K562 (cell line): Measurements from ENCODE around the gene CARF. TPM values are rescaled to one million over a fixed set of nuclear protein-coding genes. Genes with fewer than 3 reads are reported as not detected.

Source experiments
- ATAC-seq: fragments of 200-7000 bp; cut with Tn5 transposase; 3 replicates; pipeline ENCODE4 v1.9.1; 2020; ENCODE audit warnings: moderate library complexity
- BruUV-seq: library from RNA; stranded (reverse); fragments of 400-500 nt; replicated peaks from 2 replicates; lab custom pipeline; 2021; lab: Mats Ljungman, UMichigan
- CTCF ChIA-PET: fragments of 300-600 bp; formaldehyde crosslinking; extraction: SDS; loops from one replicate; lab custom pipeline; 2021; ENCODE audit warnings: low intra/inter-chr PET ratio; lab: Yijun Ruan, JAX
- POLR2A ChIA-PET: fragments of 300-600, 350-650 bp; sonication (Branson Sonifier 250); formaldehyde crosslinking; extraction: SDS; loops from one replicate; lab custom pipeline; 2021; ENCODE audit warnings: antibody characterized with exemption, inconsistent platforms; lab: Yijun Ruan, JAX
- DNase-seq, 4 experiments: peaks; one replicate each; pipeline versions ENCODE4 v3.0.0 to v3.0.0-alpha.2; 2011 to 2018; ENCODE audit warnings: low spot score in 3 of 4, mixed read lengths in 3 of 4; ENCODE audit errors: extremely low read depth in 1 of 4
- FAIRE-seq: peaks from 2 replicates; lab custom pipeline; 2011; peaks lifted over from hg19 to GRCh38; lab: Jason Lieb, UNC
- H2AFZ ChIP-seq: 2 replicates; pipeline ENCODE4 v1.6.0; 2011; ENCODE audit warnings: low read depth, low read length, control low read depth, inconsistent platforms
- H3K27ac ChIP-seq: fragments of 200-600 bp; 3 replicates; pipeline ENCODE4 v1.8.0; 2011; ENCODE audit warnings: low read depth, mild to moderate bottlenecking, control low read depth, inconsistent platforms, low read length, moderate library complexity, mixed read lengths; ENCODE audit errors: extremely low read depth
- H3K27me3 ChIP-seq, 2 experiments: fragments of 300-600 bp in 1 of 2; 2 replicates in 1 of 2; 3 replicates in 1 of 2; pipeline versions ENCODE4 v1.6.0 to v1.8.0; 2011; ENCODE audit warnings: inconsistent platforms in 2 of 2, low read length in 2 of 2, mild to moderate bottlenecking in 1 of 2, mixed read lengths in 1 of 2, moderate library complexity in 1 of 2; ENCODE audit not compliant: control insufficient read depth in 2 of 2, insufficient read depth in 2 of 2
- H3K36me3 ChIP-seq: fragments of 300-600 bp; 3 replicates; pipeline ENCODE4 v1.8.0; 2011; ENCODE audit warnings: mild to moderate bottlenecking, low read length, inconsistent platforms; ENCODE audit not compliant: control insufficient read depth, insufficient read depth
- H3K4me1 ChIP-seq, 2 experiments: fragments of 200-600 bp in 1 of 2; replicated peaks in 1 of 2; 2 replicates in 1 of 2; 3 replicates in 1 of 2; pipeline versions ENCODE4 v1.5.1 to v1.8.0; 2011; ENCODE audit warnings: inconsistent platforms in 2 of 2, low read length in 2 of 2, mild to moderate bottlenecking in 1 of 2, mixed read lengths in 1 of 2, moderate library complexity in 1 of 2; ENCODE audit not compliant: control insufficient read depth in 2 of 2, insufficient read depth in 2 of 2
- H3K4me2 ChIP-seq: 2 replicates; pipeline ENCODE4 v1.6.1; 2011; ENCODE audit warnings: low read length, control low read depth, inconsistent platforms, mixed read lengths; ENCODE audit not compliant: insufficient read depth
- H3K4me3 ChIP-seq: fragments of 200-600 bp; sonication (generic), shearing (Covaris generic); 2 replicates; pipeline ENCODE4 v1.5.1; 2016; ENCODE audit warnings: control low read depth, inconsistent platforms
- H3K79me2 ChIP-seq: fragments of 200-600 bp; 3 replicates; pipeline ENCODE4 v1.8.0; 2011; ENCODE audit warnings: low read length, inconsistent platforms; ENCODE audit not compliant: control insufficient read depth, insufficient read depth
- H3K9ac ChIP-seq, 2 experiments: 2 replicates each; pipeline versions ENCODE4 v1.6.0 to v1.6.1; 2011; ENCODE audit warnings: low read depth in 2 of 2, low read length in 2 of 2, control low read depth in 1 of 2, inconsistent platforms in 1 of 2, mild to moderate bottlenecking in 1 of 2, mixed read lengths in 1 of 2; ENCODE audit not compliant: insufficient read depth in 1 of 2
- H3K9me1 ChIP-seq: one replicate; pipeline ENCODE4 v1.6.0; 2011; ENCODE audit warnings: inconsistent platforms, mild to moderate bottlenecking, low read length, moderate library complexity; ENCODE audit not compliant: control insufficient read depth, insufficient read depth
- H3K9me3 ChIP-seq: replicated peaks from 2 replicates; pipeline ENCODE4 v1.5.1; 2011; ENCODE audit warnings: low read depth, low read length, inconsistent platforms; ENCODE audit not compliant: control insufficient read depth, insufficient read depth
- H4K20me1 ChIP-seq: replicated peaks from 2 replicates; pipeline ENCODE4 v1.6.1; 2011; ENCODE audit warnings: low read length, inconsistent platforms, mixed read lengths; ENCODE audit not compliant: control insufficient read depth, insufficient read depth
- CHAMP1 ChIP-seq: fragments of 450-650 bp; IDR thresholded peaks from 2 replicates; pipeline ENCODE4 v1.6.1; 2016; ENCODE audit warnings: mild to moderate bottlenecking
- ELF2 ChIP-seq: fragments of 250-450 bp; sonication (Bioruptor Pico); IDR thresholded peaks from 2 replicates; pipeline ENCODE4 v1.5.0; 2021; ENCODE audit warnings: mild to moderate bottlenecking
- GATA2 ChIP-seq: sonication (generic); formaldehyde crosslinking; IDR thresholded peaks from 2 replicates; pipeline ENCODE4 v1.4.0; 2020; ENCODE audit warnings: mild to moderate bottlenecking, missing genetic modification reagents
- GTF2B ChIP-seq: IDR thresholded peaks from 2 replicates; pipeline ENCODE4 v1.6.1; 2011; ENCODE audit not compliant: insufficient read length; ENCODE audit errors: extremely low read depth
- HCFC1 ChIP-seq: IDR thresholded peaks from 2 replicates; pipeline ENCODE4 v1.6.1; 2012; ENCODE audit warnings: low read depth, low read length, improper control_type of control experiment
- HINFP ChIP-seq: fragments of 450-650 bp; conservative IDR thresholded peaks from 2 replicates; pipeline ENCODE4 v1.6.1; 2016; ENCODE audit warnings: missing genetic modification characterization, low read depth, mild to moderate bottlenecking, control low read depth, missing compliant biosample characterization
- JUNB ChIP-seq: fragments of 450-650 bp; formaldehyde crosslinking; conservative IDR thresholded peaks from 2 replicates; pipeline ENCODE4 v1.4.0; 2020; ENCODE audit warnings: mild to moderate bottlenecking
- LARP7 ChIP-seq: fragments of 450-650 bp; IDR thresholded peaks from 2 replicates; pipeline ENCODE4 v1.6.1; 2016
- LEF1 ChIP-seq: fragments of 450-650 bp; IDR thresholded peaks from 2 replicates; pipeline ENCODE4 v1.6.1; 2016; ENCODE audit warnings: mild to moderate bottlenecking
- NELFE ChIP-seq: IDR thresholded peaks from 2 replicates; pipeline ENCODE4 v1.6.1; 2011; ENCODE audit warnings: mild to moderate bottlenecking; ENCODE audit not compliant: insufficient read depth, insufficient read length
- SAFB2 ChIP-seq: fragments of 200-400 bp; formaldehyde crosslinking; IDR thresholded peaks from 2 replicates; pipeline ENCODE4 v1.6.1; 2018; ENCODE audit warnings: borderline replicate concordance, low read length, low read depth, moderate library complexity; ENCODE audit not compliant: severe bottlenecking
- SMARCA4 ChIP-seq: fragments of 450-650 bp; IDR thresholded peaks from 2 replicates; pipeline ENCODE4 v1.6.1; 2016
- SMARCA5 ChIP-seq: fragments of 450-650 bp; IDR thresholded peaks from 2 replicates; pipeline ENCODE4 v1.6.1; 2016
- SMC3 ChIP-seq: conservative IDR thresholded peaks from 2 replicates; pipeline ENCODE4 v1.6.1; 2011; ENCODE audit warnings: low read depth, low read length, improper control_type of control experiment; ENCODE audit not compliant: insufficient read depth
- THAP7 ChIP-seq: fragments of 250-450 bp; sonication (Bioruptor Pico); IDR thresholded peaks from 2 replicates; pipeline ENCODE4 v1.5.0; 2021
- ZFP36 ChIP-seq: fragments of 150-350 bp; IDR thresholded peaks from 2 replicates; pipeline ENCODE4 v1.6.1; 2018; ENCODE audit warnings: low read length, low read depth; ENCODE audit not compliant: partially characterized antibody
- ZNF121 ChIP-seq: sonication (generic); formaldehyde crosslinking; conservative IDR thresholded peaks from 2 replicates; pipeline ENCODE4 v1.8.0; 2022; ENCODE audit warnings: missing genetic modification reagents
- ZNF140 ChIP-seq: fragments of 250-450 bp; sonication (Bioruptor Pico); IDR thresholded peaks from 2 replicates; pipeline ENCODE4 v1.8.0; 2021; ENCODE audit warnings: moderate library complexity, mild to moderate bottlenecking, inconsistent platforms
- ZNF239 ChIP-seq: fragments of 250-450 bp; sonication (Bioruptor Pico); IDR thresholded peaks from 2 replicates; pipeline ENCODE4 v1.4.0; 2020; ENCODE audit warnings: mild to moderate bottlenecking
- WGBS: fragments of 100-300 bp; shearing (Covaris generic); methylation state at CpG from one replicate; pipeline ENCODE4 v1.1.6; 2016; ENCODE audit warnings: low coverage, mixed read lengths; ENCODE audit not compliant: insufficient coverage; ENCODE audit errors: missing lambda C conversion rate; 5-methylcytosine and 5-hydroxymethylcytosine counted together
- in situ Hi-C: fragments of 300-500 bp; cut with MboI; formaldehyde crosslinking; loops from 4 replicates; pipeline ENCODE4 v1.15.0; 2018; ENCODE audit warnings: inconsistent platforms, mixed read lengths
- intact Hi-C: fragments of 100-400 bp; cut with micrococcal nuclease; formaldehyde crosslinking; loops from 2 replicates; pipeline ENCODE4 v1.14.2; 2022
- polyA plus RNA-seq, 8 experiments: library from polyadenylated mRNA; depleted of rRNA in 4 of 8; stranded (reverse) in 5 of 8; unstranded in 3 of 8; fragments of >200 nt; fragmentation: Nextera tagmentation in 2 of 8; fragmentation: Illumina TruSeq in 1 of 8; extraction: Ambion mirVana in 2 of 8; extraction: Trizol in 1 of 8; gene quantifications; 2 replicates each; pipeline versions ENCODE4 v1.2.1 to v1.2.3, GENCODE V29; 2011 to 2014; ENCODE audit warnings: inconsistent platforms in 1 of 8, missing spikeins in 1 of 8
- total RNA-seq, 7 experiments: library from RNA; depleted of rRNA in 6 of 7; stranded (reverse); fragments of >200 nt in 6 of 7; fragmentation: Illumina TruSeq in 2 of 7; extraction: Trizol in 2 of 7; gene quantifications; 2 replicates each; pipeline versions ENCODE4 v1.2.1 to v1.2.3, GENCODE V29; 2011 to 2021; ENCODE audit warnings: low replicate concordance in 1 of 7

CARF gene
- total and polyA plus RNA-seq, 9 of the 15 experiments (the other 6 are each of a cell fraction or from before 2014, with no cell fraction given): 0.31 to 4.2 (median 1.2) TPM

GRCh38 chr2:203035879-203036470 is 123.9 kb downstream of the CARF start:
- H2AFZ ChIP-seq: no peak overlapping the region
- no peak overlapping the region for H3K9ac ChIP-seq
- H3K9me3 ChIP-seq: no peaks in the 10 kb centered on the region
- no peaks in the 10 kb centered on the region for H3K79me2 ChIP-seq
- POLR2A ChIA-PET: no interaction called here
- no TSS peak for BruUV-seq
- DNase-seq (no peak), FAIRE-seq (no peak), ATAC-seq (no peak)
- no peaks in the 10 kb centered on the region for H3K36me3 ChIP-seq
- in situ Hi-C loops: no loop called here
- TF ChIP-seq ZNF121 (CRISPR knock-in tag) (no peak), SMARCA5 (no peak), LEF1 (no peak), GTF2B (no peak), SMC3 (no peak), ZNF140 (CRISPR knock-in tag) (no peak), HINFP (no peak), SMARCA4 (no peak), ZNF239 (CRISPR knock-in tag) (no peak), GATA2 (no peak), HCFC1 (no peak), ELF2 (CRISPR knock-in tag) (no peak), LARP7 (no peak), ZFP36 (no peak), JUNB (CRISPR knock-in tag) (no peak), THAP7 (CRISPR knock-in tag) (no peak), NELFE (no peak), SAFB2 (no peak), CHAMP1 (no peak)
- H3K4me1 ChIP-seq: no peaks in the 10 kb centered on the region
- H4K20me1 ChIP-seq: no peaks in the 10 kb centered on the region
- no peak overlapping the region for H3K4me2 ChIP-seq
- H3K9me1 ChIP-seq: no peaks in the 10 kb centered on the region
- no peaks in the 10 kb centered on the region for H3K27me3 ChIP-seq
- 39% methylated on average over 3 of the region's 3 CpGs for WGBS
- intact Hi-C loops: no loop called here
- H3K27ac ChIP-seq: no peak overlapping the region
- H3K4me3 ChIP-seq: no peak overlapping the region
- CTCF ChIA-PET: interaction anchor here (0.6 kb wide), 1 partner anchor 1354 kb away, joined by 3 read pairs; no protein-coding TSS in a partner anchor
